HG02938 (cell line): Measurements from ENCODE around the gene GAST.

Experiments
- ATAC-seq: cut with Tn5 transposase; IDR thresholded peaks from one replicate; pipeline ENCODE4 v1.9.1; 2021; ENCODE audit warnings: mild to moderate bottlenecking, moderate library complexity; ENCODE audit not compliant: unreplicated experiment

GAST gene

GRCh38 chr17:41707803-41708669 is 4.1 kb upstream of the GAST start:
- no peak for ATAC-seq

- ATAC-seq, result no peak
Observed at GRCh38 chr17:41710472-41711090, 1.6 kb upstream of the GAST start.

GRCh38 chr17:41717408-41718286 is 5.5 kb downstream of the GAST start:
- no peak for ATAC-seq

- no peak for ATAC-seq
Observed at GRCh38 chr17:41718287-41718645, 6.1 kb downstream of the GAST start.

GRCh38 chr17:41722231-41722630 is 10.1 kb downstream of the GAST start:
- ATAC-seq, result no peak

GRCh38 chr17:41723801-41724475 is 11.8 kb downstream of the GAST start:
- ATAC-seq, result no peak

- ATAC-seq, result no peak
Observed at GRCh38 chr17:41724476-41725050, 12.4 kb downstream of the GAST start.

GRCh38 chr17:41725134-41725533 is 13.0 kb downstream of the GAST start:
- no peak for ATAC-seq

GRCh38 chr17:41728056-41728455 is 15.9 kb downstream of the GAST start:
- ATAC-seq, result no peak

- ATAC-seq, result no peak
Observed at GRCh38 chr17:41730479-41730878, 18.3 kb downstream of the GAST start.

- ATAC-seq, result no peak
Observed at GRCh38 chr17:41731836-41732235, 19.7 kb downstream of the GAST start.

GRCh38 chr17:41733348-41734138 is 21.4 kb downstream of the GAST start:
- ATAC-seq, result no peak

GRCh38 chr17:41734139-41734948 is 22.2 kb downstream of the GAST start, which contains the start of gene HAP1:
Gene HAP1 (minus strand): TSS chr17:41734643. CDS start chr17:41734634, 9 bp downstream.
- no peak for ATAC-seq

- ATAC-seq, result no peak
Observed at GRCh38 chr17:41734949-41735313, 22.8 kb downstream of the GAST start.

- ATAC-seq, result no peak
Observed at GRCh38 chr17:41735744-41736143, 23.6 kb downstream of the GAST start.

GRCh38 chr17:41736983-41737679 is 25.0 kb downstream of the GAST start:
- no peak for ATAC-seq

GRCh38 chr17:41737680-41738023 is 25.5 kb downstream of the GAST start:
- no peak for ATAC-seq

- ATAC-seq, result no peak
Observed at GRCh38 chr17:41738077-41738800, 26.1 kb downstream of the GAST start.
